GM18873 (cell line): ENCODE data around the gene PFDN2.
"Not testable (repeated sequence)": the region's sequence is repeated elsewhere in the genome, so short reads cannot be mapped to it uniquely, and the experiment has no call there.

ENCODE experiments used
- ATAC-seq: cut with Tn5 transposase; IDR thresholded peaks from one replicate; pipeline ENCODE4 v1.9.1; 2021; ENCODE audit warnings: mild to moderate bottlenecking, moderate library complexity, moderate number of reproducible peaks; ENCODE audit not compliant: unreplicated experiment, low FRiP score

The PFDN2 gene

DNA sequence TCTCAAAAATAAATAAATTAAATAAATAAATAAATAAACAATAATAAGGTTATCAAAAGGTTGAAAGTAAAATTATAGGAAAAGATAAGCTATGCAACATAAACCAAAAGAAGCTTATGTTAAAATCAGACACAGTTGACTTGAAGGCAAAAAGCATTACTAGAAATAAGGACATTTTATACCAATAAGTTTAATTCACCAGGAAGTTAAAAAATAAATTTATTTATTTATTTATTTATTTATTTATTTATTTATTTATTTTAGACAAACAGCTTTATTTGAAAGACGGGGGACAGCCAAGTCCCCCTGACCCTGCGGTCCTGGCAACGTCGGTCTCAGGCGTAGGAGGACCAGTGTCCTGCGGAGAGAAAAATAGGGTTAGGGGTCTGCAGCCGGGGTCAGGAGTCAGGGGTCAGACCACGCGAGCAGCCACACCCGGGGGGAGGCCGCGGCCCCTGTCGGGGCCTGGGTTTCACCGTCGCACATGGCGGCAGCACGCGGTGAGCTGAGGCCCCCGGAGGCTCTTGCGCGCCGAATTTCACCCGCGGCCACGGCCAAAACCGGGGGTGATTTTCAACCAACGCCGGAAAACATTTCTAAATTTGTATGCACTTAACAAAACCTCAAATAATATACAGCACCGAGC lies 23.0 kb upstream of the PFDN2 start:
- ATAC-seq, result no peak

DNA sequence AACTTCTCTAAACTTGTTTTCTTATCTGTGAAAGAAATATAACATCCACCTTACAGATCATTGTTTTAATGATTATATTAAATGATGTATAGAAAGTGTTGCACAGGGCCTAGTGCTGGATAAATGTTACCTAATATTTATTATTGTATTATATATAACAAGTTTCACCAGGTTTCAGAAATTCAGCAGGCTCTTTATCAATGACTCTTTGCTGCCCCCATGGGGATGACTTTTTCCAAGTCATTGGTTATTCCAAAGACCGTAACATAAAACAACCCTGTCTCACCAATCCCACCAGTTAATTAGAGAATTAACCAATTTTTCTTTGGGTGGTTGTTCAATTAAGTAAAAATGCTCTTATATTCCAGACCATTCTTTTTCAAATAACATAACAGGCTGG lies 21.9 kb upstream of the PFDN2 start:
- no peak for ATAC-seq

DNA sequence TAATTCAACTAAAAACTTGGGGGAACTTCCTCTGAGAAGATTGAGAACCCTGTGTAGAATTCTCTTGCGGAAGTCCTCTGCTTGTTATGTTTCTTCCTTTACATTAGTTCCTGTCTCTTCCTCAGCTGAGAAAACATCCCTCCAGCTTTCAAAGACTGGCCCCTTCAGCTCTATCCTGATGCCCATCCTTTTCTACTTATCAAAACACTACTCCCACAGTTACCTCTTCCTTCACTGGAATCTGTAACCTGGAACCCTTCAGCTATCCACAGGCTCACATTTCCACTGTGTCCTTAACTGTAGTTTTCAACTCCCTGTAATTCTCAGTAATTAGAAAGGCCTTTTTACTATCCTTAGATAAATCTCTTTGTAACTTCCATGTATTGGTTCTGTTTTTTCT lies 20.6 kb upstream of the PFDN2 start:
- ATAC-seq, result no peak

DNA sequence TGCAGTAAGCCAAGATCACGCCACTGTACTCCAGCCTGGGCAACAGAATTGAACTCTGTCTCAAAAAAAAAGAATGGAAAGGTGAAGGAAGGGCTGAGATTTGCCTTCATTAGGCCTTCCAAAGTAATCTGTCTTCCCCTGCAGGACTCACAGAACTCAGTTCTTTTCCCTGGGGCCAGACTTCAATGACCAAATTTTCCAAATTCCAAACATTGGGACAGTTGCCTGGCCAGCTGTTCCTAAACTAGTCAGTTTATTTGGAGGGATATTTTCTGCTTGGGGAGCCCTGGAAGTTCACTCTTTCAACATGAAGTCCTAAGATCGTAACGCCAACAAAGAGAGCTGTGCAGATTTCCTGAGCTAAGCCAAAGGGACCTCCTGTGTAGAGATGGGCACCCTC lies 20.0 kb upstream of the PFDN2 start:
- no peak for ATAC-seq

DNA sequence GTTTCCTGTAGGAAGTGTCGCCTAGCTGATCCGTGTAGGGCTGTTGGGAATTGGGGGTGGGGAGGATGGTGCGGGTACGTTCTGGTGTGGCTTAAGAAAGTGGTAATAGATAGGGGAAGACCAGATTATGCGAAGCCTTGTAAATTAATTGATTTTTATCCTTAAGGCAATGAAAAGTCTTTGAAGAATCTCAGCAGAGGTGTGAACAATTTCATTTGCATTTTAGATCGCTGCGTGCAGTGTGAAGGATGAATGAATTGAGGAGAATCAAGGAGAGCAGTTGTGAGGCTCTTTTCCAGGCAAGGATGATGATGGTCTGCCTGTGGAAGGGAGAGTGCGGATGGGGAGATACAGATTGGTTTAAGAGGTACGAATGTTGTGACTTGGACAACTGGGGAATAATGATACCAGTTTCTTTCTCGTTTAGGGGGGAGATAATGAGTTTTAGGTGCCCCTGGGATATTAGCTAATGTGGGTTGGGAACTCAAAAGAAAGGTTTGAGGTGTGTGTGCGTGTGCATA lies 15.4 kb upstream of the PFDN2 start:
- no peak for ATAC-seq

DNA sequence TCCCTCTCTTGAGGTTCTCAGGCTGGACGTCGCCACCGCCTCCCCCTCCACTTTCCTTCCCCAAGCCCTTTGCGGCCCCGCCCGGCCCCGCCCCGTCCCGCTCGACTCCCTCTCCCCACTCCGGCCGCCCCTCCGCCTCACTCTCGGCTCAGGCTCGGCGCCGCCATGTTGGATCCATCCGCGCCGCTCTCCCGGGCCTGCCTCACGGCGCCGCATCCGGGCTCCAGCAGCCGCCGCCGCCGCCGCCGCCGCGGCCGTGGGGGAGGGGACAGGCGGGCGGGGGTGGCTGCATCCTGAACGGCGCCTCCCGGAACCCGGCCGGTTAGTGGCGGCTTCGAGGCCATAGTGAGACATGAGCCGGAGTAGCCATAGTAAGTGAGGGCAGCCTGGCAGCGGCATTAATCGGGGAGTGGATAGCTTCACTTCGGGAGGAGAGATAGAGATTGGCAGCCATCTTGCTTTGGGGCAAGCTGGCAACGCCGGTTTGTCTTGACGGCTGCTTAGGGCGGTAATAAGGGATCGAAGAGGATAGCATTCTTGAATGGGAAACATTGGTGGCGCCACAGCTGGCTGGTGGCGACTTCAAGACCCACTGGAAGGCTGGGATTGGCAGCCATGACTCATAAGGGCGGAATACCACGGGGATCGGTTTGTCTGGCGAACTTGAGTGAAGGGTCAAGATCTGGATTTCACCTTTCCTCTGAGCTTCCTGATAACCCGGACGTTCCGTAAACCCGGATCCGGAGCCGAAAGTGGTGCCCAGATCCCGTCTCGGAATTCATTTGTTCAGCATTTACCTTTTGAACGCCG lies 14.8 kb upstream of the PFDN2 start, which contains the start of gene DEDD:
Gene DEDD (minus strand): TSS at position 258 of the 810 bp plus-strand sequence. CDS start 8,205 bp downstream, outside the sequence.
- peak; percentile 94 for ATAC-seq

DNA sequence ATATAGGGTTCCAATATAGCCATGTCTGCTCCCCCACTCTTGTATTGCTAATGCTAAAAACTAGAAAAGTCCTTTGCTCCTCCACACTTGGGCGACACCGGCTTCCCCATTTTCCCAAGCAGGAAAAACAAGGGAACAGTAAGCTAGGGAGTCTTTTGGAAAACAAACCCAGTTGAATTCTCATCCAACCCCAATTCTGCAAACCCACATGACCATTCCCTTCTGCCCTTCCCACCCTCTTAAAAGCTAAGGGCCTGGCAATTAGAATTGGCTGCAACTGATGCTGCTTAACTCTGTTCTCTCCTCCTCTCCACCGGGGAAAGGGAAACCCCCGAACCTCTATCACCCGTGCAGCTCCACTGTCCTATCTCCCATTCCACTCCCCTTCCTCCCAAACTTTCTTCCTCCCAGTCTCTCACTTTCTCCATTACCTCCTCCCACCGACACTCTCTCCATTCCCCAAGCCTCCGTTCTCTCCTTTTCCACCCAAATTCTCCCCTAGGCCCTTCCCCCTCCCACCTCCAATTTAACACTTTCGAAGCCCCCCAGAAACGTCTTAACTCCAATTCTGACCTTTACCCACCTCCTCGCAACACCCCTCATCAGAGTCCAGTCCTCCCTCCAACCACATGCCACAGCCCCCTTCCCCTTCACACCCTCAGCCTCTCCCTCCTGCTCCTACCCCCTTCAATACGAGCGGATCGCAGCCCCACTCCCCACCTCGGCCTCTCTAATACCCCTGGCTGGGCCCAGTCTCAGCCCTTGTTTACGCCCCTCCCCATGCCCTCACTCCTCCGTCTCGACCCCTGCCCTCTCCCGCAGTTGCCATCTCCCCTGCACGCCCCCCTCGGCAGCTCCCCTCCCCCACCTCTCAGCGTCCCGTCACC lies 13.9 kb upstream of the PFDN2 start:
- ATAC-seq, result no peak

DNA sequence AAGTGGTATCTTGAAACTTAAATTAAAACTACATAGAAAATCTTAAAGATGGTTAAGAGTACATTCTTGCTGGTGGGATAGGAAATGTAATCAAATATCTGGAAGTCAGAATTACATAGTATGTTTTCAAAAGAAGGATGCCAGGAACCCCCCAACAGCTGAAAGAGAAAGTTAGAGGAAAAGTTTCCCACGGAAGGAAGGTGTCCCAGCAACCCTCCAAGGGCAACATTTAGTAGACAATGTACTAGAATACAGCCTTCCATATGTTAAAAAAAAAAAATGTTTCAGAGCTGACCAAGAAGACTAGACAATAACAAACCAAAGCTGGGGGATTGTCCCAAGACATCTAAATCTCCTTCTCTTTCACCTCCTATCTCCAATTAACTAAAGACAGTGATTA lies 12.4 kb upstream of the PFDN2 start:
- no peak for ATAC-seq

DNA sequence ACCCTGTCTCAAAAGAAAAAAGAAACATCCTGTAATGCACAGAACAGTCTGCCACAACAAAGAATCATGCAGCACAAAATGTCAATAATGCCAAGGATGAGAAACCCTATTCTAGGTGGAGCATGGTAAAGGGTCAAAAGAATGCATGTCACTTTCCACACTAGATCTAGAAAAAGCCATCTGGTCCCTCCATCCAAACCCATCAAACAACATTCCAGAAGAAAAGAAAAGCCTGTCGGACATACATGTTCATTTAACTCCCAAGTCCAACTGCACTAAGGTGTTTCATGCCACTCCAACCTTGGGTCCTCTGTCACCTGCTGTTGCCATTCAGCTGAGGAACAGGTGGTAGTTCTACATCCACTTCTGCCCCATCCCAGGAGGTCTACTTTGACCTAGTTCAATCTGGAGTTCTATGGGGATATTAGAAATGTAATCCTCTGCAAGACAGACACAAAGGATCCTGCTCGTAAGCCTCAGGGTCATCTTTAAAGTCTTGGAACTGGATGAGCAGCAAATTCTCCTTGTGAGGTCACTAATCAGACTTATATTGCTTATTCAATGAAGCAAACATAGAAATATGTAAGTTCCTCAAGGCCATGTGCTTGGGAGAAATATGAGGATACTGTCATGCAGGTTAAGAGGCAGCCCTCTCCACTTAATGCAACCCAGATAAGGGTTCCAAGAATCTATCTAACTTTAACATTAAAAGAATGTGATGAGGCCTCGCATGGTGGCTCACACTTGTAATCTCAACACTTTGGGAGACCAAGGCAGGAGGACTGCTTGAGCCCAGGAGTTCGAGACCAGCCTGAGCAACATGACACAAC lies 11.0 kb upstream of the PFDN2 start:
- no peak for ATAC-seq

DNA sequence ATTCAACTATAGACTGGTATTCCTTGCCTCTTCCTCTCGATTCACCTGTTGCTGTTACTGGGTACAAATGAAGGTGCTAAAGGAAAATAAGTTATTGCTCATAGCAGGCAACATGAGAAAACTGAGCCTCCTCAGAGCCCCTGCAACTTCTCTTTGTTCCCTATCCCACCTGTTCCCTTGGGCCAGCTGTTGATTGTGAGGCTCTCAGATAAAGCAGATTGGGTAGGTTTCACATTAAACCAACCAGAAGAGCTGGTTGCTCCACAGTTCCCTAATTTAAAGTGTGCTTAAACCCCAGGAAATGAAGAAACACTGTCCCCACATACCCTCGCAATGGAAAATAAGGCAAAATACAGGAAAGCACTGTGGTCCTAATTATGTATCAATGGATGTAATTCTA lies 9.8 kb upstream of the PFDN2 start:
- ATAC-seq, result no peak

DNA sequence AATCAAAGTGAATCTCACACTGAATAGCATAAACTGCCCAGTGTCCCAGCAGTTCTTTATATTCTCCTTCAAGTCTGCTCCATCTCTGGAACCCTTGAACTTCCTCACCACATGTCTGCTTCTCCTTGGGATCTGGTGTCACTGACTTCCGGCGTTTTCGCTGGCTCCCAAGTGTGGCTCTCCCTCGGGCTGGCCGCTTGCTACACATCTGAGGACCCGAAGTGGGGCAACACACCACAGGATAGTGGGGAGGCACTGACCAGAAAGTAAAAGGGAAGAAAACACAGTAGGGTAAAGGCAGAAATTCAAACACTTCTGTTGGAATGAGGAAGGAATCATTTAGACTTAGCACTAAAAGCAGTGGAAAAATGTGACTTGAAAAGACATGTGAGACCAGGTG lies 5.1 kb upstream of the PFDN2 start:
- no peak for ATAC-seq

DNA sequence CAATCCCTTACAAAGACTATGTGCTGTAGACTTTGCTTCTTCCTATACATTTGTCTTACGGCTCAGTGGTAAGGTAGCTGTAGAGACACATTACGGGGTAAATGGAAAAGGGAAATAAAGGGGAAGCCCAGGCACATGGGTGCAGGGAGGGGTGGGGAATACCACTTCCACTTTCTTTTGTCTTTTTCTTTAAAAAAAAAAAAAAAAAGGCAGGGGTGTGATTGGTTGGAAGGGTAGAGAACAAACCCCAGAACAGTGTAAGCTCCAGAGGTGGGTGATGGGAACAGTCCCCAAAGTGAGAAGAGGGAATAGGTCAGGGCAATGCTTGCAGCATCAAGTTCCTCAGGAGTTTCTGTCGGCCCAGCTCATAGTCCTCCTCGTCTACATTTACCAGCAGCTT lies 4.0 kb upstream of the PFDN2 start:
- no peak for ATAC-seq

DNA sequence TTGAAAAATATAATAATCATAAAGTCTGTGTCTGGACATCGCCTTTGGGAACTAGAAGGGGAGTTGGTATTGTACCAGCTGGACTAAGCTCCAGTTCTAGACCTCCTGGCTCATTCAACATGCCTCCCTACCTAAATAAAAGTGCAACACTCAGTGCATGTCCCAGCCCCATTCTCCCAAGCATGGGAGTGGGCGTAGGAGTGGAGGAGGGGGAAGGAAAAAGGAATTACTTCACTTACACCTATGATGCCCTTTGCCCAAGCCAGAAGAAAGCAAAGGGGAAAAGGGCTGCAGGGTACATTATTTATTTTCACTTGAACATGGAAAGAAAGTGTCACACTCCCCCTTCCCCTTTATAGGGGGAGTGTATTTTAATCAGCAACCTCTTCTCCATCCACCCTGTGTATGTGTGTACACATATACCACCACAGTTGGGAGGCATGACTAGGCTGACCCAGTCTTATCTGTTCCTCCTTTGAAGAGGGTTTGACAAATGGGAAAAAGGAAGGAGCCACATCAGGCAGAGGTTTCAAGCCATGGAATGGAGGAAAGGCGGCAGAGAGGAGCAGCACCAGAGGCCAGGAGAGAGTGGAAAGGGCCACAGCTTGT lies 3.3 kb upstream of the PFDN2 start:
- no peak for ATAC-seq

DNA sequence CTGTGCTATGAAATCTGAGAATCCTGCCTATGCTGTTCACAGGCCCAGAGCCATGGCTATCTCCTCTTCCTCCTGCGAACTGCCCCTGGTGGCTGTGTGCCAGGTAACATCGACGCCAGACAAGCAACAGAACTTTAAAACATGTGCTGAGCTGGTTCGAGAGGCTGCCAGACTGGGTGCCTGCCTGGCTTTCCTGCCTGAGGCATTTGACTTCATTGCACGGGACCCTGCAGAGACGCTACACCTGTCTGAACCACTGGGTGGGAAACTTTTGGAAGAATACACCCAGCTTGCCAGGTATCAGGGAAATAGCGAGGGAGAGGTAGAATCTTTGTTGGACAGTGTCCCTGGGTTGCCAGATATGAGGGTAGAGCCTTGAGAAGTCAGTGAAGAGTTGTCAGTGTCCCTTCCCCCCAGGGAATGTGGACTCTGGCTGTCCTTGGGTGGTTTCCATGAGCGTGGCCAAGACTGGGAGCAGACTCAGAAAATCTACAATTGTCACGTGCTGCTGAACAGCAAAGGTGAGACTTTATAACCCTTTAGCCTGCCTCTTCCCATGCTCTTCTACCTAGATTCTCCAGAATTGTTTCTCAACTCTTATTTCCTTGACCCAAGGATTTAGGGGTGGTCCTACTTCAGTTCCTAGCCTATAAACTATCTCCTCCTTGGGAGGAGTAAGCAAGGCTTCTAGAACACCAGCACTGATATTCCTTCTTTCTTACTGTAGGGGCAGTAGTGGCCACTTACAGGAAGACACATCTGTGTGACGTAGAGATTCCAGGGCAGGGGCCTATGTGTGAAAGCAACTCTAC lies 1.5 kb upstream of the PFDN2 start:
- ATAC-seq, result peak; percentile 35

DNA sequence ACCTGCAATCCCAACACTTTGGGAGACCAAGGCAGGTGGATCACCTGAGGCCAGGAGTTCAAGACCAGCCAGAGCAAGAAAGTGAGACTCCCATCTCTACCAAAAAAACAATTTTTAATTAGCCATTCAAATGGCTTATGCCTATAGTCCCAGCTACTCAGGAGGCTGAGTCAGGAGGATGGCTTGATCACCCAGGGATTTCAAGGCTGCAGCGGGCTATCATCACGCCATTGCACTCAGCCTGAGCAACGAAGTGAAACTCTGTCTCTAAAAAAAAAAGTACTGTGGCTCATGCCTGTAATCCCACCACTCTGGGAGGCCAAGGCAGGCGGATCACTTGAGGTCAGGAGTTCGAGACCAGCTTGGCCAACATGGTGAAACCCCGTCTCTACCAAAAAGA lies 1.9 kb downstream of the PFDN2 start:
- not testable (repeated sequence) for ATAC-seq

DNA sequence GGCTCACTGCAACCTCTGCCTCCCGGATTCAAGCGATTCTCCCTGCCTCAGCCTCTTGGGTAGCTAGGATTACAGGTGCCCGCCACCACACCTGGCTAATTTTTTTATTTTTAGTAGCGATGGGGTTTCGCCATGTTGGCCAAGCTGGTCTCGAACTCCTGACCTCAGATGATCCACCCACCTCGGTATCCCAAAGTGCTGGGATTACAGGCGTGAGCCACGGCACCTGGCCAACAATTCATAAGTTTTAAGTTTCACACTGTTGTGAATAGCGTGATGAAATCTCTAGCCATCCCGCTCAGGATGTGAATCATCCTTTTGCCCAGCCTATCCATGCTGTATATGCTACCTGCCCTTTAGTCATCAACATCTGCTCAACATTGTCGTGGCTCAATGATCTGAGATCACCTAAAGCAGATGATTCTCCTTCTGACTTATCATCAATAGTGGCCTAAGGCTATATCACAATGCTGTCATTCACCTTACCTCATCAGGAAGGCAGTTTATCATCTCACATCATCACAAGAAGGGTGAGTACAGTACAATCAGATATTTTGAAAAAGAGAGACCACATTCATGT lies 2.6 kb downstream of the PFDN2 start:
- ATAC-seq, result no peak

DNA sequence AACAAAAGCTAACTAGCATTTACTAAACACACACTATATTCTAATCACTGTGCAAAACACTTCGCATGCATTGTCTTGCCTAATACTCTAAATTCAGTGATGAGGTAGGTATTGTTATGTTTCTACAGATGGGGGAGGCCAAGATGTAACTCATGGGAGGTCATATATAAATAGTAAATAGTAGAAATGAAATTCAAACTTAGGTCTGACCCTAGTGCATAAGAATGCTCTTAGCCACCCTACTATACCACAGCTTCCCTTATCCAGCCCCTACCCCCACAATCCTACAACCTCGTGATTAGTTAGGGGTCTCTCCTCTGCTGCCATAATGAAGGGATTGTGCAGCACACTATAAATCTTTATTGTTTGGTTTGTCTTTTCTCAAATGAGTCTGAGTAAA lies 3.3 kb downstream of the PFDN2 start:
- no peak for ATAC-seq

DNA sequence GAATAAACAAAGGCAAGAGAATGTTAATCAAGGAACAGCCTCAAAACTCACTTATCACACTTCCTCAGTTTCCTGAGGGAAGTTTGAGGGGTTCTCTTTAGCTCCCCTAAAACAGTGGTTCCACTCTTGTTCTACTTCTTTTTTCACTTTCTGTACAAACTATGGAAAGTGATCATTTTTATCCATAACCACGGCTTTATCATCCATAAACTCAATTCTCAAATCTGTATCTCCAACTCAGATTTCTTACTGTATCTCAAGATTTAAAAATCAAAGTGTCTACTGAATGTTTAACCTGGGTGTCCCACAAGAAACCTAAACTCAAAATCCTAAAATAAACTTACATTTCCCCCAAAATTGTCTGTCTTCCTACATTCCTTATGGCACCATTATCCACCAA lies 3.9 kb downstream of the PFDN2 start:
- ATAC-seq, result no peak
